ENCODE data around the gene PIM1.

DNA sequence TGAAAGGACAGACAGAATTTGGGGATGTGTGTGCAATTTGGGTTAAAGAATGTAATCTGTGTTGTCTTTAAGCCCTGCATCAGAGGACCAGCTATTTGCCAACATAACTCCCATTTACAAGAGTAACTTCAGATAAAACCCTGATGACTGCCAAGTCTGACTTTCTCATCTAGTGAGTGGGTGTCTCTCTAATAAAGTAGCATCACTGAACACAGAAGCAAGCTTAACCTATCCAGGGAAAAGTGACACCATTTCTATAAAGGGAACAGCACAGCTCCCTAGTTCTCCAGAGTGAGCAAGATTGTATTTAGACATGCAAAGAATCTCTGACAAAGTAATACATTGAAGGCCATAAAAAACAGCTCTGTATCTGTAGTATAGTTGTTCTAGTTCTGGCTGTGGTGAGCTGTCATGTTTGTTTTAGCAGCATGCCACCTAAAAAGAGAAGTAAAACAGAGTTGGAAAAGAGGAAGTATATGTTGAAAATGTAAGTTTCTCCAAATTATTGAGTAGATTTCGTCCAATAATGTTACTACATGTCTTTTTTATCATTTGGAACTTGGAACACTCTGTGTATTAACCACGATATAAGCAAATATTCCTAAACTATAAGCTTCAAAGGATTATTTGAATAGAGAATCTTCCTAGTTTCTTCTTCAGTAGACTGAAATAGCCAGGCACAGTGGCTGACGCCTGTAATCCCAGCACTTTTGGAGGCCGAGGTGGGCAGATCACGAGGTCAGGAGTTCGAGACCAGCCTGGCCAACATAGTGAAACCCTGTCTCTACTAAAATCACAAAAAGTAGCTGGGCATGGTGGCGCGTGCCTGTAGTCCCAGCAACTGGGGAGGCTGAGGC, 8.8 kb upstream of the PIM1 start:
- TF ChIP-seq, protein P1, sequence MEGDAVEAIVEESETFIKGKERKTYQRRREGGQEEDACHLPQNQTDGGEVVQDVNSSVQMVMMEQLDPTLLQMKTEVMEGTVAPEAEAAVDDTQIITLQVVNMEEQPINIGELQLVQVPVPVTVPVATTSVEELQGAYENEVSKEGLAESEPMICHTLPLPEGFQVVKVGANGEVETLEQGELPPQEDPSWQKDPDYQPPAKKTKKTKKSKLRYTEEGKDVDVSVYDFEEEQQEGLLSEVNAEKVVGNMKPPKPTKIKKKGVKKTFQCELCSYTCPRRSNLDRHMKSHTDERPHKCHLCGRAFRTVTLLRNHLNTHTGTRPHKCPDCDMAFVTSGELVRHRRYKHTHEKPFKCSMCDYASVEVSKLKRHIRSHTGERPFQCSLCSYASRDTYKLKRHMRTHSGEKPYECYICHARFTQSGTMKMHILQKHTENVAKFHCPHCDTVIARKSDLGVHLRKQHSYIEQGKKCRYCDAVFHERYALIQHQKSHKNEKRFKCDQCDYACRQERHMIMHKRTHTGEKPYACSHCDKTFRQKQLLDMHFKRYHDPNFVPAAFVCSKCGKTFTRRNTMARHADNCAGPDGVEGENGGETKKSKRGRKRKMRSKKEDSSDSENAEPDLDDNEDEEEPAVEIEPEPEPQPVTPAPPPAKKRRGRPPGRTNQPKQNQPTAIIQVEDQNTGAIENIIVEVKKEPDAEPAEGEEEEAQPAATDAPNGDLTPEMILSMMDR (IDR thresholded peaks at IDR 0.05; ENCODE audit: low read depth, low read length), result no peak
- 0 out of 2 replicates have a peak, but pooled peaks have one; percentile 24 for TF ChIP-seq MAX (IDR thresholded peaks at IDR 0.05; ENCODE audit: low read depth, low read length)
- TF ChIP-seq POLR2A (IDR thresholded peaks at IDR 0.05; ENCODE audit: extremely low read depth, insufficient read length), result no peak
- TF ChIP-seq MYC (IDR thresholded peaks at IDR 0.05; ENCODE audit: low read depth, low read length), result no peak
